CD4-positive, alpha-beta T cell (primary cell): Measurements from ENCODE around the gene DNAJC17. TPM values are rescaled to one million over a fixed set of nuclear protein-coding genes. Genes with fewer than 3 reads are reported as not detected.

ENCODE experiments used
- ATAC-seq: fragments of 200-7000 bp; cut with Tn5 transposase; one replicate; pipeline ENCODE4 v1.10.0; 2022; ENCODE audit warnings: mild to moderate bottlenecking; ENCODE audit not compliant: poor library complexity
- CTCF ChIA-PET: fragments of 350-600 bp; sonication (Branson Sonifier 250); formaldehyde crosslinking; loops from one replicate; lab custom pipeline; 2021; ENCODE audit warnings: antibody characterized with exemption, inconsistent platforms; lab: Charles Lee
- POLR2A ChIA-PET: fragments of 350-600 bp; sonication (Branson Sonifier 250); formaldehyde crosslinking; loops from one replicate; lab custom pipeline; 2021; ENCODE audit warnings: antibody characterized with exemption, inconsistent platforms; lab: Charles Lee
- DNase-seq, 14 experiments: peaks; one replicate each; pipeline ENCODE4 v3.0.0-alpha.2; 2013 to 2020; ENCODE audit warnings: mixed read lengths in 2 of 14
- H3K27ac ChIP-seq, 2 donors: one replicate each; pipeline versions ENCODE4 v1.5.1 to v1.7.0; 2013; ENCODE audit warnings: low read length in 2 of 2, low read depth in 1 of 2, mild to moderate bottlenecking in 1 of 2
- H3K27me3 ChIP-seq, 2 experiments: 1 replicate in 1 of 2; 2 replicates in 1 of 2; pipeline versions ENCODE4 v1.6.1 to v1.7.0; 2013; ENCODE audit warnings: low read length in 2 of 2, control low read depth in 1 of 2, mild to moderate bottlenecking in 1 of 2, moderate library complexity in 1 of 2; ENCODE audit not compliant: insufficient read depth in 2 of 2, control insufficient read depth in 1 of 2
- H3K36me3 ChIP-seq: one replicate; pipeline ENCODE4 v1.6.1; 2013; ENCODE audit warnings: low read length, control low read depth; ENCODE audit not compliant: insufficient read depth
- H3K4me1 ChIP-seq: one replicate; pipeline ENCODE4 v1.6.1; 2013; ENCODE audit warnings: low read length, control low read depth; ENCODE audit not compliant: insufficient read depth
- H3K4me3 ChIP-seq: one replicate; pipeline ENCODE4 v1.5.1; 2013; ENCODE audit warnings: mild to moderate bottlenecking, low read length, moderate library complexity
- H3K9me3 ChIP-seq, 2 experiments: 1 replicate in 1 of 2; 2 replicates in 1 of 2; pipeline versions ENCODE4 v1.6.1 to v1.7.0; 2013; ENCODE audit warnings: low read length in 2 of 2, mild to moderate bottlenecking in 2 of 2, control low read depth in 1 of 2, moderate library complexity in 1 of 2; ENCODE audit not compliant: control insufficient read depth in 1 of 2, insufficient read depth in 1 of 2
- H3K27ac Mint-ChIP-seq: one replicate; pipeline ENCODE4 v1.8.0; 2020; ENCODE audit warnings: mixed read lengths
- H3K27me3 Mint-ChIP-seq: one replicate; pipeline ENCODE4 v1.8.0; 2021; ENCODE audit warnings: mixed read lengths
- H3K36me3 Mint-ChIP-seq: one replicate; pipeline ENCODE4 v1.8.0; 2021; ENCODE audit warnings: low read depth, mixed read lengths
- H3K4me1 Mint-ChIP-seq: one replicate; pipeline ENCODE4 v1.8.0; 2021; ENCODE audit warnings: low read depth, mixed read lengths
- H3K4me3 Mint-ChIP-seq: one replicate; pipeline ENCODE4 v1.8.0; 2020; ENCODE audit warnings: mild to moderate bottlenecking, mixed read lengths
- H3K9me3 Mint-ChIP-seq: one replicate; pipeline ENCODE4 v1.8.0; 2020; ENCODE audit warnings: mixed read lengths
- intact Hi-C, 2 experiments: fragments of 100-400 bp; cut with DNase I in 1 of 2; cut with micrococcal nuclease in 1 of 2; formaldehyde crosslinking; loops; one replicate each; pipeline versions ENCODE4 v1.15.1 to v1.9.0; 2023 to 2025; cut with DNase I, micrococcal nuclease
- total RNA-seq, 174 experiments: library from RNA in 2 of 174; stranded (reverse) in 2 of 174; gene quantifications; one replicate each; pipeline ENCODE4 v1.2.3 and lab custom pipeline; 2021 to 2026
- TF ChIP-seq, protein P1 (sequence below): fragments of 200-600 bp; IDR thresholded peaks from one replicate; pipeline ENCODE4 v1.8.0; 2022; ENCODE audit warnings: antibody characterized with exemption, mild to moderate bottlenecking

Gene DNAJC17
- total RNA-seq, 2 experiments from 2014 or later = 14.4 to 17.9 TPM

DNA sequence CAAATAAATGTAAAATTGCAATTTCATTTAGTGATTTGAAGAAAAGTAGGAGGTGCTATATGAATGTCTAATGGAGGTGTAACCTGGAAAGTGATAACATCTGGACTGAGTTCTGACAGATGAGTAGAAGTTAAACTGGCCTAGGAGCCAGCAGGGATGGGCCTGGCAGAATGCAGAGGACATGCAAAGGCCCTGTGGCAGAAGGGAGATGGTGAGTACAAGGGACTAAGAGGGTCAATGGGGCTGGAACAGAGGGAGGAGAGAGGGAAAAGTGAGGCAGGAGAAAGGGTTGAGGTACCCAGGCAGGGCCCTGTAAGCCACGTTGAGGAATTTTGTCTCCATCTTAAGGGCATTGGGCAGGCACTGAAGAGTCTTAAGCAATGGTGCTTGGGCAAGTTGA lies 24.6 kb upstream of the DNAJC17 start:
- CTCF ChIA-PET = no interaction called here
- H3K4me3 ChIP-seq = no peak overlapping the region
- H3K4me1 Mint-ChIP-seq = no peaks in the 10 kb centered on the region
- H3K9me3 ChIP-seq = no peaks in the 10 kb centered on the region
- no peaks in the 10 kb centered on the region for H3K9me3 Mint-ChIP-seq
- ATAC-seq (no peak), DNase-seq (no peak)
- intact Hi-C loops = no loop called here
- TF ChIP-seq, protein P1, sequence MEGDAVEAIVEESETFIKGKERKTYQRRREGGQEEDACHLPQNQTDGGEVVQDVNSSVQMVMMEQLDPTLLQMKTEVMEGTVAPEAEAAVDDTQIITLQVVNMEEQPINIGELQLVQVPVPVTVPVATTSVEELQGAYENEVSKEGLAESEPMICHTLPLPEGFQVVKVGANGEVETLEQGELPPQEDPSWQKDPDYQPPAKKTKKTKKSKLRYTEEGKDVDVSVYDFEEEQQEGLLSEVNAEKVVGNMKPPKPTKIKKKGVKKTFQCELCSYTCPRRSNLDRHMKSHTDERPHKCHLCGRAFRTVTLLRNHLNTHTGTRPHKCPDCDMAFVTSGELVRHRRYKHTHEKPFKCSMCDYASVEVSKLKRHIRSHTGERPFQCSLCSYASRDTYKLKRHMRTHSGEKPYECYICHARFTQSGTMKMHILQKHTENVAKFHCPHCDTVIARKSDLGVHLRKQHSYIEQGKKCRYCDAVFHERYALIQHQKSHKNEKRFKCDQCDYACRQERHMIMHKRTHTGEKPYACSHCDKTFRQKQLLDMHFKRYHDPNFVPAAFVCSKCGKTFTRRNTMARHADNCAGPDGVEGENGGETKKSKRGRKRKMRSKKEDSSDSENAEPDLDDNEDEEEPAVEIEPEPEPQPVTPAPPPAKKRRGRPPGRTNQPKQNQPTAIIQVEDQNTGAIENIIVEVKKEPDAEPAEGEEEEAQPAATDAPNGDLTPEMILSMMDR = no peak
- no peaks in the 10 kb centered on the region for H3K27me3 Mint-ChIP-seq
- H3K36me3 Mint-ChIP-seq = no peaks in the 10 kb centered on the region
- H3K4me1 ChIP-seq = no peaks in the 10 kb centered on the region
- H3K27ac ChIP-seq = no peak overlapping the region
- no peak overlapping the region for H3K27ac Mint-ChIP-seq
- H3K36me3 ChIP-seq = no peaks in the 10 kb centered on the region
- H3K27me3 ChIP-seq = no peaks in the 10 kb centered on the region
- H3K4me3 Mint-ChIP-seq = no peak overlapping the region
- POLR2A ChIA-PET = no interaction called here

DNA sequence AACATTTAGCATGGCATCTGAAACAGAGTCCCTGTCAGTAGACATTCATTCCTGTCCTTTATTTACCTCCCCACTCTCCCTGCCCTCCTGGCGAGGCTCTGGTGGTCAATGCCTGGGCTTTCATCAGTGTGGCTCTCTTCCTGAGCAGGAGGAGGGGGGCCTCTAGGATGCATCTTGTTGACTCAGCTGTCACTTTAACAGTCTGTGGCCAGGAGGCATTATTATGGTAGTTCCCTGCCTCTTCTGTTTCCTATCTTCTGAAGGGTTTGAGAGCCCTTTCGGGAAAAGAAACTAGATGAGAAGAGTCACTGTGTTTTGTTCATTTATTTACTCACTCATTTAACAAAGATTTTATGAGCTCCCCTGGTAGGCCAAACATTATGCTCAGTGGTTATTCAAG lies 23.6 kb upstream of the DNAJC17 start:
- TF ChIP-seq, protein P1 = no peak
- H3K27me3 Mint-ChIP-seq = no peaks in the 10 kb centered on the region

DNA sequence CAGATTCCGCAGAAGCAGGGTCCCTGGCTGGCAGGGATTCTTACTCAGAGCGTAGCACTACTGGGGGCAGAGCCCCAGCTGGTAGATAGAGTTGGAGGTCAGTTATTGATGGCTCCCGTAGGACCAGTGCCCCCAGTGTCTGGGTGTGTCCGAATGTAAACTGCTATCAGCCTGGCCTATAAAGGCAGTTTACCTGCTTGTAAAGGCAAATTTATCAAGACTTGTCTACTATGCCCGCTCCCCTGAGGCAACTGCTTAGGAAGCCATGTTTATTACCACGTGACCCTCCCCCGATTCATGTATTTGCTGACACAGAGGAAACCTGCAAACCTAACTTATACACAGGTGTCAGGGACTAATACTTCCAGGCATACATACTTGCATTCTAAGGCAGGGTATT lies 21.8 kb upstream of the DNAJC17 start:
- no peaks in the 10 kb centered on the region for H3K36me3 Mint-ChIP-seq
- no peak overlapping the region for H3K27ac Mint-ChIP-seq
- Histone ChIP-seq H3K9me3 (no peaks in the 10 kb centered on the region), H3K4me3 (no peak overlapping the region), H3K27ac (no peak overlapping the region), H3K36me3 (no peaks in the 10 kb centered on the region), H3K27me3 (no peaks in the 10 kb centered on the region), H3K4me1 (no peaks in the 10 kb centered on the region)
- DNase-seq (no peak), ATAC-seq (no peak)
- TF ChIP-seq, protein P1 = no peak
- ChIA-PET CTCF (interaction anchor here (0.7 kb wide), 1 partner anchor 639 kb away, joined by 3 read pairs; no protein-coding TSS in a partner anchor), POLR2A (no interaction called here)
- H3K4me3 Mint-ChIP-seq = no peak overlapping the region
- H3K27me3 Mint-ChIP-seq = peaks cover under 1% of the 10 kb centered on the region
- intact Hi-C loops = no loop called here
- H3K4me1 Mint-ChIP-seq = no peaks in the 10 kb centered on the region
- H3K9me3 Mint-ChIP-seq = no peaks in the 10 kb centered on the region

More for the DNA sequence above, 23.6 kb upstream of the DNAJC17 start:
- ChIA-PET POLR2A (no interaction called here), CTCF (no interaction called here)
- H3K36me3 Mint-ChIP-seq = no peaks in the 10 kb centered on the region
- no peaks in the 10 kb centered on the region for H3K9me3 Mint-ChIP-seq
- no peak for ATAC-seq
- Histone ChIP-seq H3K4me3 (no peak overlapping the region), H3K4me1 (no peaks in the 10 kb centered on the region), H3K9me3 (no peaks in the 10 kb centered on the region), H3K36me3 (no peaks in the 10 kb centered on the region), H3K27me3 (no peaks in the 10 kb centered on the region), H3K27ac (no peak overlapping the region)
- no peak for DNase-seq
- no peaks in the 10 kb centered on the region for H3K4me1 Mint-ChIP-seq
- H3K4me3 Mint-ChIP-seq = no peak overlapping the region
- intact Hi-C loops = no loop called here
- no peak overlapping the region for H3K27ac Mint-ChIP-seq
